Ishikawa (cell line): Measurements from ENCODE around the gene TBC1D2.

Source experiments
- CEBPB ChIP-seq: IDR thresholded peaks from 2 replicates; pipeline ENCODE4 v1.6.1; 2012
- CREB1 ChIP-seq: IDR thresholded peaks from 2 replicates; pipeline ENCODE4 v1.6.1; 2012; ENCODE audit warnings: low read depth
- EGR1 ChIP-seq: IDR thresholded peaks from 2 replicates; pipeline ENCODE4 v1.6.1; 2012
- EP300 ChIP-seq: IDR thresholded peaks from 2 replicates; pipeline ENCODE4 v1.6.1; 2012; ENCODE audit warnings: borderline replicate concordance
- FOXM1 ChIP-seq: IDR thresholded peaks from 2 replicates; pipeline ENCODE4 v1.6.1; 2012; ENCODE audit warnings: low read depth, borderline replicate concordance
- NFIC ChIP-seq: IDR thresholded peaks from 2 replicates; pipeline ENCODE4 v1.6.1; 2012
- RAD21 ChIP-seq: IDR thresholded peaks from 2 replicates; pipeline ENCODE4 v1.6.1; 2012; ENCODE audit warnings: low read depth
- TAF1 ChIP-seq: IDR thresholded peaks from 2 replicates; pipeline ENCODE4 v1.6.1; 2012; ENCODE audit warnings: low read depth, mild to moderate bottlenecking
- TCF12 ChIP-seq: IDR thresholded peaks from 2 replicates; pipeline ENCODE4 v1.6.1; 2012; ENCODE audit warnings: low read depth
- YY1 ChIP-seq: IDR thresholded peaks from 2 replicates; pipeline ENCODE4 v1.6.1; 2012; ENCODE audit warnings: low read depth
- ZBTB7A ChIP-seq: IDR thresholded peaks from 2 replicates; pipeline ENCODE4 v1.6.1; 2012; ENCODE audit warnings: low read depth
- TF ChIP-seq, protein P1 (sequence below): IDR thresholded peaks from 2 replicates; pipeline ENCODE4 v1.6.1; 2012
- TF ChIP-seq, protein P2 (sequence below): IDR thresholded peaks from 2 replicates; pipeline ENCODE4 v1.6.1; 2012
- TF ChIP-seq, protein P3 (sequence below): IDR thresholded peaks from 2 replicates; pipeline ENCODE4 v1.6.1; 2012; ENCODE audit warnings: low read depth, mild to moderate bottlenecking

The TBC1D2 gene

DNA sequence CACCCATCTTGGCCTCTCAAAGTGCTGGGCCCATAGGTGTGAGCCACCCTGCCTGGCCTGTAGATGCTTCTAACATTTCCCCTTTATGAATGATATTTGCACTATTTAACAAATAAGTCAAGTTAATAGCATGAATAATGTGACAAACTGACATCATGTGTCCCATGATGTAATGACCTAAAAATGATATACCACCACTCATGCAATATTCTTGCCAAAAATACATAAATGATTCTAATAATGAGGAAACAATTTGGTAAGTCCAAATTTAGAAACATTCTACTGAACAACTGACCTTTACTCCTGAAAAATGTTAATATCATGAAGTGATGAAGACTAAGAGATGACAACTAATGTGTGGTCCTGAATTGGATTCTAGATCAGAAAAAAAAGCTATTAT is 102.9 kb downstream of the TBC1D2 start:
- TF ChIP-seq, protein P1, sequence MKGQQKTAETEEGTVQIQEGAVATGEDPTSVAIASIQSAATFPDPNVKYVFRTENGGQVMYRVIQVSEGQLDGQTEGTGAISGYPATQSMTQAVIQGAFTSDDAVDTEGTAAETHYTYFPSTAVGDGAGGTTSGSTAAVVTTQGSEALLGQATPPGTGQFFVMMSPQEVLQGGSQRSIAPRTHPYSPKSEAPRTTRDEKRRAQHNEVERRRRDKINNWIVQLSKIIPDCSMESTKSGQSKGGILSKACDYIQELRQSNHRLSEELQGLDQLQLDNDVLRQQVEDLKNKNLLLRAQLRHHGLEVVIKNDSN: no peak
- TF ChIP-seq EGR1 (no peak), EP300 (no peak), RAD21 (no peak), TAF1 (no peak), CEBPB (no peak)

DNA sequence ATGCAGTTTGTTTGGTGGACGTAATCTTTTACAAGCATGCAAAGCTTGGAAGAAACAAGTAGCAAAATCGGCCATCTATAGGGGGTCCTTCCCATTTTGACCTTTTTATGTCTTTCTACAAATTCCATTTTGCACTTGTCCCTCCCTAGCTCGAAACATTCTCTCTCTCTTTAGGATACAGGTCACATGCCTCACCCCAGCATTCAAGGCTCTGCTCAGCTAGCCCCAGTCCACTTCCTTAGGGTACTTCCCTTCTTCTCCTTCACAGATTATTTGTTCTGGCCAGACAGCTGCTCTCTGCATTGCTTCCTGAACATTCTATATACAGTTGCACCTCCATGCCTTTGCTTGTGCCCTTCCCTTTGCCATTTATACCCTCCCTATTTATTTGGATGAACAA is 104.7 kb downstream of the TBC1D2 start:
- TF ChIP-seq FOXM1 (no peak), ZBTB7A (no peak), TCF12 (no peak), EGR1 (no peak), EP300 (no peak), CEBPB (no peak), YY1 (no peak), CREB1 (no peak)
- TF ChIP-seq, protein P2, sequence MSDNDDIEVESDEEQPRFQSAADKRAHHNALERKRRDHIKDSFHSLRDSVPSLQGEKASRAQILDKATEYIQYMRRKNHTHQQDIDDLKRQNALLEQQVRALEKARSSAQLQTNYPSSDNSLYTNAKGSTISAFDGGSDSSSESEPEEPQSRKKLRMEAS: no peak
- TF ChIP-seq, protein P3, sequence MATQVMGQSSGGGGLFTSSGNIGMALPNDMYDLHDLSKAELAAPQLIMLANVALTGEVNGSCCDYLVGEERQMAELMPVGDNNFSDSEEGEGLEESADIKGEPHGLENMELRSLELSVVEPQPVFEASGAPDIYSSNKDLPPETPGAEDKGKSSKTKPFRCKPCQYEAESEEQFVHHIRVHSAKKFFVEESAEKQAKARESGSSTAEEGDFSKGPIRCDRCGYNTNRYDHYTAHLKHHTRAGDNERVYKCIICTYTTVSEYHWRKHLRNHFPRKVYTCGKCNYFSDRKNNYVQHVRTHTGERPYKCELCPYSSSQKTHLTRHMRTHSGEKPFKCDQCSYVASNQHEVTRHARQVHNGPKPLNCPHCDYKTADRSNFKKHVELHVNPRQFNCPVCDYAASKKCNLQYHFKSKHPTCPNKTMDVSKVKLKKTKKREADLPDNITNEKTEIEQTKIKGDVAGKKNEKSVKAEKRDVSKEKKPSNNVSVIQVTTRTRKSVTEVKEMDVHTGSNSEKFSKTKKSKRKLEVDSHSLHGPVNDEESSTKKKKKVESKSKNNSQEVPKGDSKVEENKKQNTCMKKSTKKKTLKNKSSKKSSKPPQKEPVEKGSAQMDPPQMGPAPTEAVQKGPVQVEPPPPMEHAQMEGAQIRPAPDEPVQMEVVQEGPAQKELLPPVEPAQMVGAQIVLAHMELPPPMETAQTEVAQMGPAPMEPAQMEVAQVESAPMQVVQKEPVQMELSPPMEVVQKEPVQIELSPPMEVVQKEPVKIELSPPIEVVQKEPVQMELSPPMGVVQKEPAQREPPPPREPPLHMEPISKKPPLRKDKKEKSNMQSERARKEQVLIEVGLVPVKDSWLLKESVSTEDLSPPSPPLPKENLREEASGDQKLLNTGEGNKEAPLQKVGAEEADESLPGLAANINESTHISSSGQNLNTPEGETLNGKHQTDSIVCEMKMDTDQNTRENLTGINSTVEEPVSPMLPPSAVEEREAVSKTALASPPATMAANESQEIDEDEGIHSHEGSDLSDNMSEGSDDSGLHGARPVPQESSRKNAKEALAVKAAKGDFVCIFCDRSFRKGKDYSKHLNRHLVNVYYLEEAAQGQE: no peak
- TF ChIP-seq, protein P1: no peak

DNA sequence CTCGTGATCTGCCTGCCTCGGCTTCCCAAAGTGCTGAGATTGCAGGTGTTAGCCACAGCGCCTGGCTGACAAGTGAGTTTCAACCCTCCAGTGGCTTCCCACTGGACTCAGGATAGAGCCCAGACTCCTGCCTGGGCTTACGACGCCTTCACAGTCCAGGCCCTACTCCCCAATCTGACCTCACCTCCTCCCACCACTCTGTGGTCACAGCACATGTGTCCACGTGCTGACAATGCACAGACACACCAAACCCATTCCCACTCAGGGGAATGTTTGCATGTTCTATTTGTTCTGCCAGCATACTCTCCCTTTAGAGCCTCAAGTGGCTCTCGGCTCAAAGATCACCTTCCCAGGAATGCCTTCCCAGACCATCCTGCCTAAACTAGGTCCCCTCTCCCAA is 105.3 kb downstream of the TBC1D2 start:
- TF ChIP-seq EP300 (no peak), EGR1 (no peak), TAF1 (no peak), CREB1 (no peak), CEBPB (no peak), ZBTB7A (no peak), RAD21 (no peak), NFIC (no peak), FOXM1 (no peak)
- TF ChIP-seq, protein P1: no peak

DNA sequence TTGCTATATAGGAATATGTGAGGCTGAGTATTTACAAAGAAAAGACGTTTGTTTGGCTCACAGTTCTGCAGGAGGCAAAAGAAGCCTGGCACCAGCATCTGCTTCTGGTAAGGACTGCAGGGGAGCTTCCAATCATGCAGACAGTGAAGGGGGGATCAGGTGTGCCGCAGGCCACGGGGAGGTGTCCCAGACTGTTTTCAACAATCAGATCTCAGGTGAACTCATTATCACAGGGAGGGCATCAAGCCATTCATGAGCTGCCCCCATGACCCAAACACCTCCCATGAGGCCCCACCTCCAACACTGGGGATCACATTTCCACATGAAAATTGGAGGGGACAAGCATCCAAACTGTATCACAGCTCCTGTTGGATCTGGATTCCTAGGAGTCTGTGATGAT is 106.0 kb downstream of the TBC1D2 start:
- TF ChIP-seq RAD21 (no peak), NFIC (no peak)
